HG03025 (cell line): Measurements from ENCODE around the gene BPIFB3.
"Not testable (repeated sequence)": the region's sequence is repeated elsewhere in the genome, so short reads cannot be mapped to it uniquely, and the experiment has no call there.

Source experiments
- ATAC-seq: cut with Tn5 transposase; IDR thresholded peaks from one replicate; pipeline ENCODE4 v1.9.1; 2021; ENCODE audit warnings: mild to moderate bottlenecking, moderate library complexity; ENCODE audit not compliant: unreplicated experiment, low FRiP score

Gene BPIFB3

GRCh38 chr20:33112547-33113386 lies 59.1 kb downstream of the BPIFB3 start:
- ATAC-seq = no peak

- ATAC-seq = no peak
Observed at GRCh38 chr20:33113387-33113908, 59.7 kb downstream of the BPIFB3 start.

GRCh38 chr20:33115501-33115900 lies 61.8 kb downstream of the BPIFB3 start:
- not testable (repeated sequence) for ATAC-seq

- no peak for ATAC-seq
Observed at GRCh38 chr20:33119725-33120720, 66.3 kb downstream of the BPIFB3 start.

- no peak for ATAC-seq
Observed at GRCh38 chr20:33120934-33121333, 67.2 kb downstream of the BPIFB3 start.

GRCh38 chr20:33122297-33122696 lies 68.6 kb downstream of the BPIFB3 start:
- ATAC-seq = not testable (repeated sequence)
